Stimulated activated naive B cell treated with anti-CD40 and anti-IgM and Interleukin-4, amounts not matched to agents 10 μg/mL and 1 μg/mL and 100 μg/mL, for 72 hours (primary cell): ENCODE measurements around the gene CRACR2A.

Experiments
- ATAC-seq, 2 donors: fragments of 150-1000 bp; cut with Tn5 transposase; replicated peaks; 2 replicates each; pipeline ENCODE4 v1.10.0; 2021; ENCODE audit warnings: moderate library complexity in 1 of 2
- DNase-seq: peaks from one replicate; pipeline ENCODE4 v3.0.0; 2021
- H3K27ac Mint-ChIP-seq: one replicate; pipeline ENCODE4 v1.8.0; 2022; ENCODE audit warnings: mild to moderate bottlenecking, mixed read lengths
- H3K27me3 Mint-ChIP-seq, 2 donors: one replicate each; pipeline ENCODE4 v1.8.0; 2022; ENCODE audit warnings: mixed read lengths in 2 of 2
- H3K36me3 Mint-ChIP-seq, 2 donors: one replicate each; pipeline ENCODE4 v1.8.0; 2022; ENCODE audit warnings: mixed read lengths in 2 of 2, mild to moderate bottlenecking in 1 of 2
- H3K4me1 Mint-ChIP-seq, 2 donors: one replicate each; pipeline ENCODE4 v1.8.0; 2022; ENCODE audit warnings: mixed read lengths in 2 of 2, mild to moderate bottlenecking in 1 of 2
- H3K4me3 Mint-ChIP-seq, 2 donors: one replicate each; pipeline ENCODE4 v1.8.0; 2022; ENCODE audit warnings: mild to moderate bottlenecking in 2 of 2, mixed read lengths in 2 of 2, moderate library complexity in 1 of 2
- H3K9me3 Mint-ChIP-seq, 2 donors: one replicate each; pipeline ENCODE4 v1.8.0; 2022; ENCODE audit warnings: mixed read lengths in 2 of 2, mild to moderate bottlenecking in 1 of 2

The CRACR2A gene

DNA sequence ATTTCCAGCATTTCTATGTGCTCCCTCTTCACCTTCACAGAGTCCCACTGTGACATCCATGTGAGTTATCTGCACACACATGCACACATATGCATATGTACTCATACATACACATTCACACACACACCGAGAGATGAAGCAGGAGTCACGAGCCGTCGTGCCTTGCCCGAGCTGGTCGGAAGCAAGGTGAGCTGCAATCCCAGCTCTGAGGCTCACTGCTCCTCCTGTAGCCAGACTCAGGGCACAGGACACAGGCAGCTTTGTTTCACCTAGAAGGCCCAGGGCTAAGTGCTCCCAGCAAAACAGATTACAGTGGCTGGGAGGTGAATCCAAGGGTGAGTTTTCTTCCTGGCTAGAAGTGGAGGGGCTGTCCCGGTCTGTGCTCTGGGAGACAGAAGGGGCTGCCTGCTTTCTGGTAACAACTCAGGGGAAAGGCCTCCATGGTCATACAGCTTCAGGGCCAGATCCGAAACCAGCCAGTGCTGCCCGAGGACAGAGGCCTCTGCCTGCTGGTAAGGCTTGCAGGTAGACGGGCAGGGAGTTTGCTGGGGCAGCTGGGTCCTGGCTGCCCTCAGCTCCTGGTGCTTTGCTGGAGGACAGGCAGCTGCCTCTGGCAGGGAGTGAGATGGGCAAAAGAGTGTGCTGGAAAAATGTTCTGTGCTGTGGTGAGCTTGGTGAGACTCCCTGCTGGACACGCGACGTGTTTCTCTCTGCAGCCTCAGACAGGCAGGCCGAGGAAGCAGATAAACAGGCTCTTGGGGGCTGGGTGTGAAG lies 123.7 kb downstream of the CRACR2A start:
- DNase-seq (no peak), ATAC-seq (no peak)
- Mint-ChIP-seq H3K9me3 (no peaks in the 10 kb centered on the region), H3K36me3 (peaks cover 56 to 77% of the 10 kb centered on the region in 2 donors), H3K27me3 (no peaks in the 10 kb centered on the region), H3K27ac (no peak overlapping the region), H3K4me3 (no peak overlapping the region), H3K4me1 (no peaks in the 10 kb centered on the region)

DNA sequence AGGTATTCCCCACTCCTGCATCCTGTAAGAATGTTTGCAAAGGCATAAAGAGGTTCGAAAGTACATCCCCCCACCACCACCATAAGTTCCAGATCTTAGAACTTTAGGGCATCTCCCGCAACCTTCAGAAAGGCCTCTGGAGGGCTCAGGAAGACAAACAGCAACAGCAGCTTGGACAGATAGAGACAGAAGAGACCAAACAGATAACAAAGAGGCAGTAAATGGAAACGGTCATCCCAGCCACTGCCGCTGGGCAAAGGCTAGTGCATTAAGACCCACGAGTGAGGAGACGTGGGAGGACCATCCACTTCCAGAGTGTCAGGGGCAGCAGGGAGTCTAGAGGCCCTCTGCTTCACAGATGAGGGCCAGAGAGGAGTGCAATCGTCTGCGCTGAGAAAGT lies 124.3 kb downstream of the CRACR2A start:
- H3K4me1 Mint-ChIP-seq: no peaks in the 10 kb centered on the region
- ATAC-seq: no peak
- DNase-seq: no peak
- H3K27ac Mint-ChIP-seq: no peak overlapping the region
- H3K27me3 Mint-ChIP-seq: no peaks in the 10 kb centered on the region
- H3K4me3 Mint-ChIP-seq: no peak overlapping the region
- H3K36me3 Mint-ChIP-seq: peaks cover 52 to 71% of the 10 kb centered on the region in 2 donors
- H3K9me3 Mint-ChIP-seq: no peaks in the 10 kb centered on the region

- ATAC-seq (no peak), DNase-seq (no peak)
- Mint-ChIP-seq H3K36me3 (peaks cover 48 to 59% of the 10 kb centered on the region in 2 donors), H3K4me1 (peaks cover 8 to 11% of the 10 kb centered on the region in 2 donors), H3K4me3 (no peak overlapping the region), H3K9me3 (no peaks in the 10 kb centered on the region), H3K27me3 (no peaks in the 10 kb centered on the region), H3K27ac (no peak overlapping the region)
Measured at GRCh38 chr12:3627336-3627735, 125.6 kb downstream of the CRACR2A start.

DNA sequence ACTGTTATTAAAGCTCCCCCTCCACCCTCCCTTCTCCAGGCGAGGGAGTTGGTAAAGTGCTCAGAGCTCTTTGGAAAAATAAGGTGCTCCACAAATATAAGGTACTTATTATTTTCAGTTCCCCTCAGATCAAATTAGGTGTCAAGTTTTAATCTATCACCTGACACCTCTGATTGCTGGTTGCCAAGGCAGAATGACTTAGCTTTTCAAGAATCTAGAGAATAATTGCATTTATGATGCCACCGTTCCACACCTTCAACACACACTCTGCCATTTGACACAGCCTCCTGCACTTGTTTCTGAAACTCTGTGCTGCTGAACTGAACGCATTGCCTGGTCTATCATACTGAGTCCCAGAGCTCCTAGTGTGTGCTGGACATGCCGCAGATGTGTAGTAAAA lies 128.6 kb downstream of the CRACR2A start:
- Mint-ChIP-seq H3K36me3 (peaks cover 52 to 59% of the 10 kb centered on the region in 2 donors), H3K27ac (no peak overlapping the region), H3K27me3 (no peaks in the 10 kb centered on the region), H3K9me3 (no peaks in the 10 kb centered on the region), H3K4me3 (no peak overlapping the region), H3K4me1 (peaks cover 13 to 14% of the 10 kb centered on the region in 2 donors)
- no peak for DNase-seq
- no peak for ATAC-seq

DNA sequence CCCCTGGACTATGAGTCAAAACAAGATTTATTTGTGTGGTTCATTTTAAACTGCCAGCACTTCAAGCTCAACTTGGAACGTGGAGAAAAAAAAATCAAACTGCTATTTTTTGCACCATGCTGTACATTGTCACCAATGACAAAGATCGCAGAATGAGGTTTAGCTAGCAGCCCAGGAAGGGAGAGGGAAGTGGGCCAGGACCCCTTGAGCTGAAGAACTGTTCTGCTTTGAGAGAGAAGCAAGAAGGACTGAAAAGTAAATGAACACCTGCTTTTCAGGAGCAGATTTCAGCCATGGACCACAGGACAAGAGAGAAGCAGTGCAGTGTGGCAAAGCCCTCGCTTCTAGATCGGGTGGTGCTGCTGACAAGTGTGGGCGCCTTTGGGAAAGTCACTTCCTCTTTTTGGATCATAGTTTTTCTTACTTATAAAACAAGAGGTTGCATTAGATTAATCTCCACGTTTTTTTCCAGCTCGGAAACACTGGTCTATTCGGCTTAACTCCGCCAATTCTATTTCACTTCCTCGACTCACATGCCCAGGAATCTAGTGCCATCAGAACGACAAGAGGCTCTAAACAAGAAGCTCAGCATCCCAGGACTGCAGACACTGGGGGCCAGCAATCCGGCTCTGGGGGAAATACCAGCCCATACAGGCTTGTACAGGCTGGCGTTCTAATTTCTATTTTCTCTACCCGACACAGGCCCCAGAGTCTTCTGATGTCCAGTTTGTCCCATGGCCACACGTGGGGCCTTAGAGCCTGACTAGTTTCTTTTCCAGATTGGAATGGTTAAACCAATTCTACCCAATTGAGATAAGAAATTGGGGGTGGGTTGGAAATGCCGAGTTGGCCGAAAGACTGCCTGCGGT lies 129.9 kb downstream of the CRACR2A start:
- Mint-ChIP-seq H3K4me3 (no peak overlapping the region), H3K4me1 (peaks cover 13 to 14% of the 10 kb centered on the region in 2 donors), H3K27ac (peak overlapping the region; percentile 60), H3K36me3 (peaks cover 53 to 60% of the 10 kb centered on the region in 2 donors), H3K9me3 (no peaks in the 10 kb centered on the region), H3K27me3 (no peaks in the 10 kb centered on the region)
- DNase-seq: peak; percentile 23
- peak; percentile 91 for ATAC-seq

DNA sequence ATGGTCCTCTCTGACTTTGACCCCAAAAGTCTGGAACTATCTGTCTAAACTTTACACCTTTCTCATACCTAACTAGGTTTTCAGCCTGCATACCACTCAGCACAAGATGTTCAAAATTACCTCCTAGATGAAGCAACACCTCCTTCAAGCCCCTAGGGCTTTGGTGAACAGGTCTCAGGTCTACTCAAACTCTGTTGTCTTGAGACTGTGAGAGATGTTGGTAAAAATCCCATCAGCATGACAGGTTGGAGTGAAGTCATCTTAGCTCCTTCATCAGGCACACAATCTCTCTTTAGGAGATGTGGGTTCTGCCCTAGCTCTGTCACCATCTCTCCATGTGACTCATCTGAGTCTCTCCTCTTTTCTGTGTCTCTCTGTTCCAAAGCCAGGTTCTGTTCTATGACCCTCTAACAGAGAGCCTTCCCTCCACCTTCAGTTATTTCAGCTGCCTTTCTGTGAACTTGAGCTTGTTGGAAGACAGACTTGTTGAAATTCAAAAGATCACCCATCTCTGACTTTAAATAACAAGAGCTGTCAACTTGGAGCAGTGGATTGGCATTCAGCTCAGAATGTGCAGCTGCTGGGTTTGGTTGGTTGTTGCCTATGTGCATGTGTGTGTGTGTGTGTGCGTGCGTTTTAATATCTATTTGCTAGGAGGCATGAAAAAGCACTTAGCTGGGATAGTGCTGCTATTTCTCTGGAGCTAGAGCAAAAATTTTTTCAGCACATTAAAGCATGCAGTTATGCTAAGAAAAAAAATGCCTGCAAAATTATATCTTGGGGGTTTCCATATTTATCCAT lies 130.7 kb downstream of the CRACR2A start:
- Mint-ChIP-seq H3K4me1 (peaks cover 13 to 14% of the 10 kb centered on the region in 2 donors), H3K36me3 (peaks cover 48 to 54% of the 10 kb centered on the region in 2 donors), H3K27ac (peak overlapping the region; percentile 60), H3K9me3 (no peaks in the 10 kb centered on the region), H3K27me3 (no peaks in the 10 kb centered on the region), H3K4me3 (no peak overlapping the region)
- no peak for DNase-seq
- ATAC-seq: peak; percentile 29 to 43

GRCh38 chr12:3620856-3621255 lies 132.1 kb downstream of the CRACR2A start:
- H3K27me3 Mint-ChIP-seq: no peaks in the 10 kb centered on the region
- ATAC-seq (no peak), DNase-seq (no peak)
- H3K9me3 Mint-ChIP-seq: no peaks in the 10 kb centered on the region
- H3K27ac Mint-ChIP-seq: no peak overlapping the region
- peaks cover 48 to 52% of the 10 kb centered on the region in 2 donors for H3K36me3 Mint-ChIP-seq
- no peak overlapping the region for H3K4me3 Mint-ChIP-seq
- H3K4me1 Mint-ChIP-seq: peaks cover 14 to 15% of the 10 kb centered on the region in 2 donors

GRCh38 chr12:3617565-3617964 lies 135.3 kb downstream of the CRACR2A start:
- H3K36me3 Mint-ChIP-seq: peaks cover 63 to 72% of the 10 kb centered on the region in 2 donors
- H3K4me3 Mint-ChIP-seq: no peak overlapping the region
- no peak overlapping the region for H3K27ac Mint-ChIP-seq
- no peaks in the 10 kb centered on the region for H3K9me3 Mint-ChIP-seq
- peaks cover 5 to 9% of the 10 kb centered on the region in 2 donors for H3K4me1 Mint-ChIP-seq
- ATAC-seq: no peak
- H3K27me3 Mint-ChIP-seq: no peaks in the 10 kb centered on the region
- no peak for DNase-seq

DNA sequence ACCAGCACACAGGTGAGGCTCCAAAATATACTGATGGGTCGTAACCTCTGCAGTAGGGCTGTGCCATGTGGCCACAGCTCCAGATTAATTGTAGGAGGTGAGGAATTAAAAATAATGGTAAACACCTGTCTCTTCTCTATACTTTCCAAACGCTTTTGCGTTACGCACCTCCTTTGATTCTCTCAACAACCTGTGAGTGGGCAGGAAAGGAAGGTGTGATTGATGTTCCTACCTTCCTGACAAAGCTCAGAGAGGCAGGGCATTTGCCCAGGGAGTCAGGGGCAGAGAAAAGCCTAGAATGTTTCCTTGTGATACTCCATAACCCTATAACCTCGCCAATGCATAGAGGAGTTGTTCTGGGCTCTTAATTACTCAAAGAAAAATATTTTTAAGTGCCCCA lies 137.0 kb downstream of the CRACR2A start:
- Mint-ChIP-seq H3K4me1 (peaks cover 0 to 2% of the 10 kb centered on the region in 2 donors), H3K4me3 (no peak overlapping the region), H3K27me3 (no peaks in the 10 kb centered on the region), H3K9me3 (peaks cover 0 to 1% of the 10 kb centered on the region in 2 donors), H3K27ac (no peak overlapping the region), H3K36me3 (peaks cover 62 to 71% of the 10 kb centered on the region in 2 donors)
- ATAC-seq: no peak
- DNase-seq: no peak

DNA sequence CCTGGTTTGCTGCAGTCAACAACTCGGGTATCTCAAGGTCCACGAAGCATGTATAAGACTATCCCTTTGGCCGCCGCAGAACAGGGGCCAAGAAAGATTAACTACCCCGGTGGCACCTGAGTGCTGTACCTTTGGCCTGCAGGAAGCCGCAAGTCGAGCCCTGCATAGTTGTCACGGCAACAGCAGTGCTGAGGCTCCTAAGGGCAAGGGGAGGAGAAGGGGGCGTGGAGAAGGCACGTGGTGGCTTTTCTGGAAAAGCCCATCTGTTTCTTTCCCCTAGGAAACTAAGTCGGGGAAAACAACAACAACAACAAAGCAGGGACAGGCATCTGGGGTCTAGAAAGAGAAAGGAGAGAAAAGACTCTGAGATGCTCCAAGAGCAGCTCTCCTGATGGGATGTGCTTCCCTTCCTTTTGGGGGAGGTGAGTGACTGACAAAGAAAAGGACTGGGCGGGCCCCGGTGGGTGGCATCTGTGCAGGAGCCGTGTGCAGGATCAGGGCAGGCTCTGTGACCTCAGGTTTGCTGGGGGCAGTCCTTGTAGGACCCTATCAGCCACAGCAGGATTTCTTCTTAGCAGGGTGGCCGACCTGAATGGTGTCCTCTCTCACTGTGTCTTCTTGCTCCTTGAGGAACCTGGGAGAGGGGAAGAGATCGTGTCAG lies 138.0 kb downstream of the CRACR2A start:
- ATAC-seq (no peak), DNase-seq (no peak)
- Mint-ChIP-seq H3K27ac (no peak overlapping the region), H3K9me3 (peaks cover 0 to 1% of the 10 kb centered on the region in 2 donors), H3K4me3 (no peak overlapping the region), H3K36me3 (peaks cover 60 to 73% of the 10 kb centered on the region in 2 donors), H3K27me3 (no peaks in the 10 kb centered on the region), H3K4me1 (peaks cover 0 to 2% of the 10 kb centered on the region in 2 donors)

GRCh38 chr12:3613641-3614395 lies 139.1 kb downstream of the CRACR2A start:
- H3K36me3 Mint-ChIP-seq: peaks cover 62 to 75% of the 10 kb centered on the region in 2 donors
- no peaks in the 10 kb centered on the region for H3K27me3 Mint-ChIP-seq
- no peak overlapping the region for H3K4me3 Mint-ChIP-seq
- no peak overlapping the region for H3K27ac Mint-ChIP-seq
- DNase-seq (no peak), ATAC-seq (no peak)
- peaks cover 4 to 10% of the 10 kb centered on the region in 2 donors for H3K9me3 Mint-ChIP-seq
- H3K4me1 Mint-ChIP-seq: peaks cover 4 to 5% of the 10 kb centered on the region in 2 donors

DNA sequence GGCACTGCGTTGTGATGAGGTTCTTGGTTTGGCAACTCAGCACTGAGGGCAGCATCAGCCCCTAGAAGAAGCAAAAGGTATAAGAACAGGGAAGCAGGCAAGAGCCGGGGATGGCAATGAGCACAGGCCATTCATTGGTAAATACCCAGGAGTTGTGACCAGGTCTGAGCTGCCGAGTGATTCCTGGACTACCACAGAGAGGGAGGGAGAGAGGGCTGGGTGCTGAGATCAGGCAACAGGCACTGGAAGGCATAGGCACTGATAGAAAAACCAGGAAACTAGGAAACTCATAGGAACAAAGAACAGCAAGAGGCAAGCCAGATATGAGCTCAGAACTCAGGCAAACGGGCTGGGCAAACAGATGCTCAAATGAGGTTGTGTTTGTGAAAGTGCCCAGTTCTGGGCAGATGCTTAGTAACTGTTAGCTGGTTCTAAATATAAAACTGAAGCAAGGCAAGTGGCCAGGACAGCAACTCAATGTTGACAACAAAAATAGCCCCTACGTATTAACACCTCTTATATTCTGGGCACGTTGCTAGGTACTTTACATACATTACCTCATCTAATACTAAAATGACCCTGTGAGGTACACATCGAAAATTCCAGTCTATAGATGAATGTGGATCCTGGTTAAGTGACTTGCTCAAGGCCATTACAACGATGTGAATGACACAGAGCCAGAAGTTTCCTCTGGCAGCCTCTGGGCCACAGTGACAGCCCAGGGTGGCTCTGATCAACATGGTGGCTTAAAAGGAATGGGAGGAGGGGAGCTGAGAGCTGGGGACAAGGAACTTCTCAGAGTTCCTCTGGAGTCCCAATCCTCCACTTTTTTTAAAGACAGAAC lies 140.8 kb downstream of the CRACR2A start:
- DNase-seq (no peak), ATAC-seq (no peak)
- Mint-ChIP-seq H3K9me3 (peaks cover 4 to 10% of the 10 kb centered on the region in 2 donors), H3K4me3 (no peak overlapping the region), H3K36me3 (peaks cover 63 to 71% of the 10 kb centered on the region in 2 donors), H3K4me1 (peaks cover 6 to 9% of the 10 kb centered on the region in 2 donors), H3K27me3 (no peaks in the 10 kb centered on the region), H3K27ac (no peak overlapping the region)
